CD4-positive, alpha-beta T cell (primary cell): Measurements from ENCODE around the gene PRICKLE2. TPM values are rescaled to one million over a fixed set of nuclear protein-coding genes. Genes with fewer than 3 reads are reported as not detected.

Source experiments
- ATAC-seq: fragments of 200-7000 bp; cut with Tn5 transposase; one replicate; pipeline ENCODE4 v1.10.0; 2022; ENCODE audit warnings: mild to moderate bottlenecking; ENCODE audit not compliant: poor library complexity
- CTCF ChIA-PET: fragments of 350-600 bp; sonication (Branson Sonifier 250); formaldehyde crosslinking; loops from one replicate; lab custom pipeline; 2021; ENCODE audit warnings: antibody characterized with exemption, inconsistent platforms; lab: Charles Lee
- POLR2A ChIA-PET: fragments of 350-600 bp; sonication (Branson Sonifier 250); formaldehyde crosslinking; loops from one replicate; lab custom pipeline; 2021; ENCODE audit warnings: antibody characterized with exemption, inconsistent platforms; lab: Charles Lee
- DNase-seq, 14 experiments: peaks; one replicate each; pipeline ENCODE4 v3.0.0-alpha.2; 2013 to 2020; ENCODE audit warnings: mixed read lengths in 2 of 14
- H3K27ac ChIP-seq, 2 donors: one replicate each; pipeline versions ENCODE4 v1.5.1 to v1.7.0; 2013; ENCODE audit warnings: low read length in 2 of 2, low read depth in 1 of 2, mild to moderate bottlenecking in 1 of 2
- H3K27me3 ChIP-seq, 2 experiments: 1 replicate in 1 of 2; 2 replicates in 1 of 2; pipeline versions ENCODE4 v1.6.1 to v1.7.0; 2013; ENCODE audit warnings: low read length in 2 of 2, control low read depth in 1 of 2, mild to moderate bottlenecking in 1 of 2, moderate library complexity in 1 of 2; ENCODE audit not compliant: insufficient read depth in 2 of 2, control insufficient read depth in 1 of 2
- H3K36me3 ChIP-seq: one replicate; pipeline ENCODE4 v1.6.1; 2013; ENCODE audit warnings: low read length, control low read depth; ENCODE audit not compliant: insufficient read depth
- H3K4me1 ChIP-seq: one replicate; pipeline ENCODE4 v1.6.1; 2013; ENCODE audit warnings: low read length, control low read depth; ENCODE audit not compliant: insufficient read depth
- H3K4me3 ChIP-seq: one replicate; pipeline ENCODE4 v1.5.1; 2013; ENCODE audit warnings: mild to moderate bottlenecking, low read length, moderate library complexity
- H3K9me3 ChIP-seq, 2 experiments: 1 replicate in 1 of 2; 2 replicates in 1 of 2; pipeline versions ENCODE4 v1.6.1 to v1.7.0; 2013; ENCODE audit warnings: low read length in 2 of 2, mild to moderate bottlenecking in 2 of 2, control low read depth in 1 of 2, moderate library complexity in 1 of 2; ENCODE audit not compliant: control insufficient read depth in 1 of 2, insufficient read depth in 1 of 2
- H3K27ac Mint-ChIP-seq: one replicate; pipeline ENCODE4 v1.8.0; 2020; ENCODE audit warnings: mixed read lengths
- H3K27me3 Mint-ChIP-seq: one replicate; pipeline ENCODE4 v1.8.0; 2021; ENCODE audit warnings: mixed read lengths
- H3K36me3 Mint-ChIP-seq: one replicate; pipeline ENCODE4 v1.8.0; 2021; ENCODE audit warnings: low read depth, mixed read lengths
- H3K4me1 Mint-ChIP-seq: one replicate; pipeline ENCODE4 v1.8.0; 2021; ENCODE audit warnings: low read depth, mixed read lengths
- H3K4me3 Mint-ChIP-seq: one replicate; pipeline ENCODE4 v1.8.0; 2020; ENCODE audit warnings: mild to moderate bottlenecking, mixed read lengths
- H3K9me3 Mint-ChIP-seq: one replicate; pipeline ENCODE4 v1.8.0; 2020; ENCODE audit warnings: mixed read lengths
- intact Hi-C, 2 experiments: fragments of 100-400 bp; cut with DNase I in 1 of 2; cut with micrococcal nuclease in 1 of 2; formaldehyde crosslinking; loops; one replicate each; pipeline versions ENCODE4 v1.15.1 to v1.9.0; 2023 to 2025; cut with DNase I, micrococcal nuclease
- total RNA-seq, 174 experiments: library from RNA in 2 of 174; stranded (reverse) in 2 of 174; gene quantifications; one replicate each; pipeline ENCODE4 v1.2.3 and lab custom pipeline; 2021 to 2026
- TF ChIP-seq, protein P1 (sequence below): fragments of 200-600 bp; IDR thresholded peaks from one replicate; pipeline ENCODE4 v1.8.0; 2022; ENCODE audit warnings: antibody characterized with exemption, mild to moderate bottlenecking

PRICKLE2 gene
- total RNA-seq, 2 experiments from 2014 or later, result not detected

DNA sequence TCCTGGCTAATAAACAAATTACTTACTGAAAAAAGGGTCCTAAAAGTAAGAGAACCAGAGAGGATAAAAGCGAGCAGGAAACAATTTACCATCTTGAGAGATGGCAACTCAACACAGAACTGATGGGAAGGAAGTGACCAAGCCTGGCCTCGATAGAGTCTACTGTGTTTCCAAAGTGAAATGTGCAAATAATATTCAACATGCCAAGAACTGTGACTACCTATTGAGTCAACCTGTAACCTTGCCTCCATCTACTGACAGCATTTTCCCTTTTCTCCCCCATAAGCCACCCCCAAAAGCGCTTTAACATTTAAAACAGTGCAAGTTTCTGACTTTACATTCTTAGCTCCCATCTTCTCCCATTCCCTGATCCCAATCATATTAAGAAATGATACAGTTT is 126.6 kb downstream of the PRICKLE2 start:
- H3K27me3 ChIP-seq, result peaks cover 0 to 4% of the 10 kb centered on the region in 2 experiments
- TF ChIP-seq, protein P1, sequence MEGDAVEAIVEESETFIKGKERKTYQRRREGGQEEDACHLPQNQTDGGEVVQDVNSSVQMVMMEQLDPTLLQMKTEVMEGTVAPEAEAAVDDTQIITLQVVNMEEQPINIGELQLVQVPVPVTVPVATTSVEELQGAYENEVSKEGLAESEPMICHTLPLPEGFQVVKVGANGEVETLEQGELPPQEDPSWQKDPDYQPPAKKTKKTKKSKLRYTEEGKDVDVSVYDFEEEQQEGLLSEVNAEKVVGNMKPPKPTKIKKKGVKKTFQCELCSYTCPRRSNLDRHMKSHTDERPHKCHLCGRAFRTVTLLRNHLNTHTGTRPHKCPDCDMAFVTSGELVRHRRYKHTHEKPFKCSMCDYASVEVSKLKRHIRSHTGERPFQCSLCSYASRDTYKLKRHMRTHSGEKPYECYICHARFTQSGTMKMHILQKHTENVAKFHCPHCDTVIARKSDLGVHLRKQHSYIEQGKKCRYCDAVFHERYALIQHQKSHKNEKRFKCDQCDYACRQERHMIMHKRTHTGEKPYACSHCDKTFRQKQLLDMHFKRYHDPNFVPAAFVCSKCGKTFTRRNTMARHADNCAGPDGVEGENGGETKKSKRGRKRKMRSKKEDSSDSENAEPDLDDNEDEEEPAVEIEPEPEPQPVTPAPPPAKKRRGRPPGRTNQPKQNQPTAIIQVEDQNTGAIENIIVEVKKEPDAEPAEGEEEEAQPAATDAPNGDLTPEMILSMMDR, result no peak

DNA sequence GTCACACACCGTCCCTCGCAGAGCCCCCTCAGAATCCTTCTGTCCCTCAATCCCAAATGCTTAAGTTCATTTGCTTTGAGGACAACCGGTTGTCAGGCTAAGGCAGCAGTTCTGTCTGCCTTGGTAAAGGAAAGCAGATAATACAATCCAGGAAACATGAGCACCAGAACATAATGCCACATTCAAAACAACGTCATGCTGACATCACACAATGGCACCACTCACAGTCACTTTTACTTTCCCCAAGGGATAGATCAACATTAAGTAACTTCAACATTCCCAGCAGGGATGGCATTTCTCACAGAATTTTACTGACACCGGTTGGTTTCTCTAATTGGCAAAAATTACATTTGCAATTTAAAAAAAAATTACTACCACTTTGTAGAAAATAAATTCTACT is 127.3 kb downstream of the PRICKLE2 start:
- peaks cover 0 to 7% of the 10 kb centered on the region in 2 experiments for H3K9me3 ChIP-seq
- Mint-ChIP-seq H3K27ac (no peak overlapping the region), H3K9me3 (no peaks in the 10 kb centered on the region), H3K4me3 (no peak overlapping the region), H3K4me1 (no peaks in the 10 kb centered on the region), H3K36me3 (no peaks in the 10 kb centered on the region), H3K27me3 (peaks cover 17% of the 10 kb centered on the region)
- TF ChIP-seq, protein P1, result no peak
- POLR2A ChIA-PET, result no interaction called here
- ATAC-seq (no peak), DNase-seq (no peak)
- peaks cover 0 to 4% of the 10 kb centered on the region in 2 experiments for H3K27me3 ChIP-seq
- no peak overlapping the region for H3K27ac ChIP-seq
- no peaks in the 10 kb centered on the region for H3K4me1 ChIP-seq
- no peak overlapping the region for H3K4me3 ChIP-seq
- CTCF ChIA-PET, result no interaction called here
- H3K36me3 ChIP-seq, result no peaks in the 10 kb centered on the region
- intact Hi-C loops, result no loop called here

More for the DNA sequence above, 126.6 kb downstream of the PRICKLE2 start:
- Mint-ChIP-seq H3K9me3 (no peaks in the 10 kb centered on the region), H3K4me1 (no peaks in the 10 kb centered on the region), H3K4me3 (no peak overlapping the region), H3K36me3 (no peaks in the 10 kb centered on the region), H3K27me3 (peaks cover 17% of the 10 kb centered on the region), H3K27ac (no peak overlapping the region)
- H3K36me3 ChIP-seq, result no peaks in the 10 kb centered on the region
- POLR2A ChIA-PET, result no interaction called here
- no peaks in the 10 kb centered on the region for H3K4me1 ChIP-seq
- intact Hi-C loops, result no loop called here
- ATAC-seq (no peak), DNase-seq (no peak)
- CTCF ChIA-PET, result no interaction called here
- H3K9me3 ChIP-seq, result peaks cover 0 to 7% of the 10 kb centered on the region in 2 experiments
- H3K27ac ChIP-seq, result no peak overlapping the region
- no peak overlapping the region for H3K4me3 ChIP-seq

DNA sequence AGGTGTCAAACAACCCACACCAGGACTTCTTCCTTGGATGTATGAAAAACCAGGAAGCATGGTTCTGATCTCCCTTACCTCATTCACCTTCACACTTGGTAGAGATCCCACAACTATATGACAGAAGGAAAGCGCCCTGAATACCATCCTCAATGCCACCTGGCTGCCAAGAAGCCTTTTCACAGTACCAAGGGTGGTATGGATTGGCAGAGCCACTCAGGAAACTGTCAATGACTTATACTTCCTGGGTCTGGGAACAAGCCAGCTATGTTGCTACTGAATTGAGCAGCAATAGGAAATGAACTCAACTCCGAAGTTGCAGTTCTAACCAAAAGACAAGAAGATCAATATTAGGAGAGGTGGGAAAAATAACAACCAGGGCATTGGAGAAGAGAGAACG is 129.5 kb downstream of the PRICKLE2 start:
- DNase-seq, result no peak
- Histone ChIP-seq H3K9me3 (peaks cover 0 to 7% of the 10 kb centered on the region in 2 experiments), H3K4me1 (no peaks in the 10 kb centered on the region), H3K36me3 (no peaks in the 10 kb centered on the region), H3K27me3 (no peaks in the 10 kb centered on the region), H3K27ac (no peak overlapping the region), H3K4me3 (no peak overlapping the region)
- Mint-ChIP-seq H3K4me3 (no peak overlapping the region), H3K27me3 (peaks cover 24% of the 10 kb centered on the region), H3K27ac (no peak overlapping the region), H3K4me1 (no peaks in the 10 kb centered on the region), H3K36me3 (no peaks in the 10 kb centered on the region), H3K9me3 (no peaks in the 10 kb centered on the region)
- intact Hi-C loops, result no loop called here
- no peak for ATAC-seq
- ChIA-PET POLR2A (no interaction called here), CTCF (no interaction called here)
- TF ChIP-seq, protein P1, result no peak
